Activated CD8-positive, alpha-beta T cell treated with anti-CD3 and anti-CD28 coated beads, Interleukin-2, amount 10 ng/mL, durations not matched to agents 7 days and 5 days (primary cell): ENCODE measurements around the gene MRPS34. TPM values are rescaled to one million over a fixed set of nuclear protein-coding genes. Genes with fewer than 3 reads are reported as not detected.
A peak's percentile ranks its signal among the peaks of the same experiment; 100 is the strongest.

ENCODE experiments used
- ATAC-seq: fragments of 150-1000 bp; cut with Tn5 transposase; one replicate; pipeline ENCODE4 v1.10.0; 2021; ENCODE audit warnings: moderate library complexity
- CTCF ChIA-PET: fragments of 350-600 bp; sonication (Branson Sonifier 250); formaldehyde crosslinking; loops from one replicate; lab custom pipeline; 2021; ENCODE audit warnings: antibody characterized with exemption; lab: Charles Lee
- POLR2A ChIA-PET: fragments of 350-600 bp; sonication (Branson Sonifier 250); formaldehyde crosslinking; loops from one replicate; lab custom pipeline; 2021; ENCODE audit warnings: antibody characterized with exemption; lab: Charles Lee
- DNase-seq: peaks from one replicate; pipeline ENCODE4 v3.0.0-alpha.2; 2020
- H3K27ac Mint-ChIP-seq: one replicate; pipeline ENCODE4 v1.8.0; 2021; ENCODE audit warnings: mild to moderate bottlenecking, mixed read lengths
- H3K27me3 Mint-ChIP-seq: one replicate; pipeline ENCODE4 v1.8.0; 2021; ENCODE audit warnings: low read depth, mixed read lengths
- H3K36me3 Mint-ChIP-seq: one replicate; pipeline ENCODE4 v1.8.0; 2021; ENCODE audit warnings: low read depth, mixed read lengths
- H3K4me1 Mint-ChIP-seq: one replicate; pipeline ENCODE4 v1.8.0; 2021; ENCODE audit warnings: low read depth, mixed read lengths
- H3K4me3 Mint-ChIP-seq: one replicate; pipeline ENCODE4 v1.8.0; 2021; ENCODE audit warnings: mild to moderate bottlenecking, mixed read lengths
- H3K9me3 Mint-ChIP-seq: one replicate; pipeline ENCODE4 v1.8.0; 2022; ENCODE audit warnings: mixed read lengths; ENCODE audit not compliant: insufficient read depth
- total RNA-seq, 2 experiments: library from RNA; stranded (reverse); gene quantifications; one replicate each; pipeline ENCODE4 v1.2.3, GENCODE V29; 2021

The MRPS34 gene
- total RNA-seq, 2 experiments from 2014 or later, result 126 to 135 TPM

- POLR2A ChIA-PET, result no interaction called here
- no peak for ATAC-seq
- Mint-ChIP-seq H3K4me3 (no peak overlapping the region), H3K36me3 (peaks cover 8% of the 10 kb centered on the region), H3K4me1 (peaks cover 33% of the 10 kb centered on the region), H3K27ac (no peak overlapping the region), H3K9me3 (no peaks in the 10 kb centered on the region), H3K27me3 (no peaks in the 10 kb centered on the region)
- CTCF ChIA-PET, result no interaction called here
- no peak for DNase-seq
Measured at GRCh38 chr16:1779234-1779701, 6.3 kb upstream of the MRPS34 start.

GRCh38 chr16:1778200-1779179 is 5.6 kb upstream of the MRPS34 start:
- Mint-ChIP-seq H3K27ac (no peak overlapping the region), H3K9me3 (no peaks in the 10 kb centered on the region), H3K4me3 (no peak overlapping the region), H3K4me1 (peaks cover 26% of the 10 kb centered on the region), H3K36me3 (peaks cover 8% of the 10 kb centered on the region), H3K27me3 (no peaks in the 10 kb centered on the region)
- ATAC-seq (no peak), DNase-seq (no peak)
- ChIA-PET POLR2A (no interaction called here), CTCF (no interaction called here)

- ATAC-seq (no peak), DNase-seq (no peak)
- Mint-ChIP-seq H3K36me3 (peaks cover 5% of the 10 kb centered on the region), H3K4me1 (peaks cover 22% of the 10 kb centered on the region), H3K9me3 (no peaks in the 10 kb centered on the region), H3K27ac (no peak overlapping the region), H3K27me3 (no peaks in the 10 kb centered on the region), H3K4me3 (no peak overlapping the region)
- ChIA-PET CTCF (no interaction called here), POLR2A (no interaction called here)
Measured at GRCh38 chr16:1777375-1778199, 4.7 kb upstream of the MRPS34 start.

GRCh38 chr16:1776991-1777374 is 4.0 kb upstream of the MRPS34 start:
- H3K27me3 Mint-ChIP-seq, result no peaks in the 10 kb centered on the region
- no peaks in the 10 kb centered on the region for H3K9me3 Mint-ChIP-seq
- no peak overlapping the region for H3K4me3 Mint-ChIP-seq
- no peak for DNase-seq
- H3K36me3 Mint-ChIP-seq, result peaks cover 11% of the 10 kb centered on the region
- POLR2A ChIA-PET, result interaction anchor here (0.6 kb wide), 1 partner anchor 118 kb away, joined by 3 read pairs; no protein-coding TSS in a partner anchor
- peaks cover 22% of the 10 kb centered on the region for H3K4me1 Mint-ChIP-seq
- ATAC-seq, result no peak
- H3K27ac Mint-ChIP-seq, result no peak overlapping the region
- CTCF ChIA-PET, result no interaction called here

GRCh38 chr16:1776672-1776955 is 3.7 kb upstream of the MRPS34 start:
- Mint-ChIP-seq H3K36me3 (peaks cover 12% of the 10 kb centered on the region), H3K4me3 (no peak overlapping the region), H3K4me1 (peaks cover 22% of the 10 kb centered on the region), H3K27ac (no peak overlapping the region), H3K27me3 (no peaks in the 10 kb centered on the region), H3K9me3 (no peaks in the 10 kb centered on the region)
- DNase-seq (no peak), ATAC-seq (no peak)
- POLR2A ChIA-PET, result interaction anchor here (0.6 kb wide), 1 partner anchor 117 kb away, joined by 3 read pairs; no protein-coding TSS in a partner anchor
- CTCF ChIA-PET, result no interaction called here

GRCh38 chr16:1775846-1776671 is 3.1 kb upstream of the MRPS34 start:
- Mint-ChIP-seq H3K27ac (no peak overlapping the region), H3K27me3 (no peaks in the 10 kb centered on the region), H3K4me1 (peaks cover 16% of the 10 kb centered on the region), H3K4me3 (no peak overlapping the region), H3K9me3 (no peaks in the 10 kb centered on the region), H3K36me3 (peaks cover 11% of the 10 kb centered on the region)
- no peak for ATAC-seq
- DNase-seq, result no peak
- ChIA-PET CTCF (no interaction called here), POLR2A (interaction anchor here (0.6 to 2.4 kb wide), 2 partner anchors 70 to 117 kb away, joined by 3 to 11 read pairs; partner anchors contain the start of gene MAPK8IP3)

GRCh38 chr16:1775006-1775845 is 2.3 kb upstream of the MRPS34 start:
- peaks cover 15% of the 10 kb centered on the region for H3K36me3 Mint-ChIP-seq
- CTCF ChIA-PET, result interaction anchor here (1.4 to 4.8 kb wide), 2 partner anchors 7 to 154 kb away, joined by 3 to 41 read pairs; partner anchors contain the start of genes NUBP2 and SPSB3
- H3K9me3 Mint-ChIP-seq, result no peaks in the 10 kb centered on the region
- ATAC-seq (no peak), DNase-seq (no peak)
- no peak overlapping the region for H3K27ac Mint-ChIP-seq
- peaks cover 15% of the 10 kb centered on the region for H3K4me1 Mint-ChIP-seq
- POLR2A ChIA-PET, result interaction anchor here (2.4 kb wide), 1 partner anchor 69 kb away, joined by 11 read pairs; the partner anchor contains the start of gene MAPK8IP3
- peak overlapping the region; percentile 43 for H3K4me3 Mint-ChIP-seq
- H3K27me3 Mint-ChIP-seq, result no peaks in the 10 kb centered on the region

- peaks cover 17% of the 10 kb centered on the region for H3K4me1 Mint-ChIP-seq
- ChIA-PET CTCF (interaction anchor here (1.4 to 4.8 kb wide), 4 partner anchors 8 to 366 kb away, joined by 3 to 41 read pairs (median 6); partner anchors contain the start of genes MAPK8IP3, NUBP2 and SPSB3), POLR2A (interaction anchor here (2.4 to 4.7 kb wide), 2 partner anchors 9 to 68 kb away, joined by 11 to 39 read pairs; partner anchors contain the start of genes MAPK8IP3, NUBP2 and SPSB3)
- no peaks in the 10 kb centered on the region for H3K27me3 Mint-ChIP-seq
- peaks cover 18% of the 10 kb centered on the region for H3K36me3 Mint-ChIP-seq
- no peak for ATAC-seq
- no peak overlapping the region for H3K27ac Mint-ChIP-seq
- H3K4me3 Mint-ChIP-seq, result peak overlapping the region; percentile 99
- no peak for DNase-seq
- no peaks in the 10 kb centered on the region for H3K9me3 Mint-ChIP-seq
Measured at GRCh38 chr16:1774448-1774780, 1.5 kb upstream of the MRPS34 start.

GRCh38 chr16:1773703-1774447 is 941 bp upstream of the MRPS34 start:
- Mint-ChIP-seq H3K9me3 (no peaks in the 10 kb centered on the region), H3K27me3 (no peaks in the 10 kb centered on the region), H3K27ac (peak overlapping the region; percentile 84), H3K4me1 (peaks cover 17% of the 10 kb centered on the region), H3K4me3 (peak overlapping the region; percentile 99), H3K36me3 (peaks cover 20% of the 10 kb centered on the region)
- POLR2A ChIA-PET, result interaction anchor here (1.8 to 4.7 kb wide), 3 partner anchors 9 to 96 kb away, joined by 5 to 39 read pairs (median 11); partner anchors contain the start of genes JPT2, MAPK8IP3, NUBP2 and SPSB3
- CTCF ChIA-PET, result interaction anchor here (1.4 to 4.8 kb wide), 4 partner anchors 9 to 366 kb away, joined by 3 to 41 read pairs (median 6); partner anchors contain the start of genes MAPK8IP3, NUBP2 and SPSB3
- DNase-seq, result peak; percentile 44
- ATAC-seq, result peak; percentile 4
